Activated naive CD8-positive, alpha-beta T cell treated with anti-CD3 and anti-CD28 coated beads, Interleukin-2, amount 50 U/mL, for 24 hours (primary cell): ENCODE results near the gene SRPK2.
"Not testable (repeated sequence)": the region's sequence is repeated elsewhere in the genome, so short reads cannot be mapped to it uniquely, and the experiment has no call there.

ENCODE experiments used
- ATAC-seq: fragments of 150-1000 bp; cut with Tn5 transposase; one replicate; pipeline ENCODE4 v1.10.0; 2021
- DNase-seq: peaks from one replicate; pipeline ENCODE4 v3.0.0; 2021
- H3K27ac Mint-ChIP-seq: one replicate; pipeline ENCODE4 v1.8.0; 2021; ENCODE audit warnings: mild to moderate bottlenecking, mixed read lengths
- H3K27me3 Mint-ChIP-seq: one replicate; pipeline ENCODE4 v1.8.0; 2021; ENCODE audit warnings: mixed read lengths
- H3K36me3 Mint-ChIP-seq: one replicate; pipeline ENCODE4 v1.8.0; 2021; ENCODE audit warnings: low read depth, mixed read lengths
- H3K4me1 Mint-ChIP-seq: one replicate; pipeline ENCODE4 v1.8.0; 2021; ENCODE audit warnings: mixed read lengths
- H3K4me3 Mint-ChIP-seq: one replicate; pipeline ENCODE4 v1.8.0; 2021; ENCODE audit warnings: mild to moderate bottlenecking, moderate library complexity, mixed read lengths
- H3K9me3 Mint-ChIP-seq: one replicate; pipeline ENCODE4 v1.8.0; 2021; ENCODE audit warnings: mixed read lengths

SRPK2 gene

GRCh38 chr7:105257338-105257737 lies 131.4 kb downstream of the SRPK2 start:
- DNase-seq: no peak
- Mint-ChIP-seq H3K4me3 (no peak overlapping the region), H3K27ac (no peak overlapping the region), H3K4me1 (peaks cover 47% of the 10 kb centered on the region), H3K36me3 (peaks cover 20% of the 10 kb centered on the region), H3K27me3 (no peaks in the 10 kb centered on the region), H3K9me3 (peaks cover 6% of the 10 kb centered on the region)
- ATAC-seq: no peak

- H3K4me1 Mint-ChIP-seq: peaks cover 51% of the 10 kb centered on the region
- H3K27ac Mint-ChIP-seq: no peak overlapping the region
- H3K9me3 Mint-ChIP-seq: peaks cover 6% of the 10 kb centered on the region
- H3K27me3 Mint-ChIP-seq: no peaks in the 10 kb centered on the region
- ATAC-seq (no peak), DNase-seq (no peak)
- H3K4me3 Mint-ChIP-seq: no peak overlapping the region
- H3K36me3 Mint-ChIP-seq: peaks cover 20% of the 10 kb centered on the region
Observed at GRCh38 chr7:105256761-105257231, 131.9 kb downstream of the SRPK2 start.

- no peak for ATAC-seq
- H3K4me3 Mint-ChIP-seq: no peak overlapping the region
- no peaks in the 10 kb centered on the region for H3K36me3 Mint-ChIP-seq
- no peaks in the 10 kb centered on the region for H3K27me3 Mint-ChIP-seq
- H3K9me3 Mint-ChIP-seq: no peaks in the 10 kb centered on the region
- peaks cover 22% of the 10 kb centered on the region for H3K4me1 Mint-ChIP-seq
- no peak overlapping the region for H3K27ac Mint-ChIP-seq
- DNase-seq: no peak
Observed at GRCh38 chr7:105250706-105251105, 138.0 kb downstream of the SRPK2 start.

GRCh38 chr7:105250239-105250638 lies 138.5 kb downstream of the SRPK2 start:
- H3K4me3 Mint-ChIP-seq: no peak overlapping the region
- H3K27ac Mint-ChIP-seq: no peak overlapping the region
- DNase-seq (no peak), ATAC-seq (no peak)
- H3K27me3 Mint-ChIP-seq: no peaks in the 10 kb centered on the region
- no peaks in the 10 kb centered on the region for H3K9me3 Mint-ChIP-seq
- H3K36me3 Mint-ChIP-seq: no peaks in the 10 kb centered on the region
- peaks cover 20% of the 10 kb centered on the region for H3K4me1 Mint-ChIP-seq

- no peaks in the 10 kb centered on the region for H3K36me3 Mint-ChIP-seq
- H3K4me3 Mint-ChIP-seq: no peak overlapping the region
- DNase-seq (no peak), ATAC-seq (no peak)
- no peak overlapping the region for H3K27ac Mint-ChIP-seq
- peaks cover 20% of the 10 kb centered on the region for H3K4me1 Mint-ChIP-seq
- H3K9me3 Mint-ChIP-seq: no peaks in the 10 kb centered on the region
- no peaks in the 10 kb centered on the region for H3K27me3 Mint-ChIP-seq
Observed at GRCh38 chr7:105249216-105249615, 139.5 kb downstream of the SRPK2 start.

GRCh38 chr7:105246679-105247078 lies 142.0 kb downstream of the SRPK2 start:
- no peak for DNase-seq
- Mint-ChIP-seq H3K4me1 (peaks cover 6% of the 10 kb centered on the region), H3K27me3 (no peaks in the 10 kb centered on the region), H3K36me3 (no peaks in the 10 kb centered on the region), H3K4me3 (no peak overlapping the region), H3K27ac (no peak overlapping the region), H3K9me3 (no peaks in the 10 kb centered on the region)
- no peak for ATAC-seq

GRCh38 chr7:105246256-105246655 lies 142.5 kb downstream of the SRPK2 start:
- Mint-ChIP-seq H3K36me3 (no peaks in the 10 kb centered on the region), H3K9me3 (no peaks in the 10 kb centered on the region), H3K27me3 (no peaks in the 10 kb centered on the region), H3K4me1 (peaks cover 8% of the 10 kb centered on the region), H3K27ac (no peak overlapping the region), H3K4me3 (no peak overlapping the region)
- ATAC-seq: no peak
- no peak for DNase-seq

- Mint-ChIP-seq H3K27ac (no peak overlapping the region), H3K27me3 (no peaks in the 10 kb centered on the region), H3K36me3 (no peaks in the 10 kb centered on the region), H3K9me3 (no peaks in the 10 kb centered on the region), H3K4me3 (no peak overlapping the region), H3K4me1 (peaks cover 15% of the 10 kb centered on the region)
- ATAC-seq: no peak
- no peak for DNase-seq
Observed at GRCh38 chr7:105245398-105246114, 143.2 kb downstream of the SRPK2 start.

GRCh38 chr7:105244594-105244993 lies 144.1 kb downstream of the SRPK2 start:
- no peaks in the 10 kb centered on the region for H3K27me3 Mint-ChIP-seq
- no peak overlapping the region for H3K4me3 Mint-ChIP-seq
- no peak for ATAC-seq
- H3K36me3 Mint-ChIP-seq: no peaks in the 10 kb centered on the region
- DNase-seq: no peak
- H3K9me3 Mint-ChIP-seq: no peaks in the 10 kb centered on the region
- peaks cover 21% of the 10 kb centered on the region for H3K4me1 Mint-ChIP-seq
- no peak overlapping the region for H3K27ac Mint-ChIP-seq

- Mint-ChIP-seq H3K9me3 (no peaks in the 10 kb centered on the region), H3K4me1 (peaks cover 38% of the 10 kb centered on the region), H3K27ac (no peak overlapping the region), H3K36me3 (no peaks in the 10 kb centered on the region), H3K27me3 (no peaks in the 10 kb centered on the region), H3K4me3 (no peak overlapping the region)
- ATAC-seq (no peak), DNase-seq (no peak)
Observed at GRCh38 chr7:105241198-105241597, 147.5 kb downstream of the SRPK2 start.

GRCh38 chr7:105238198-105238765 lies 150.4 kb downstream of the SRPK2 start:
- Mint-ChIP-seq H3K4me3 (no peak overlapping the region), H3K27ac (no peak overlapping the region), H3K36me3 (no peaks in the 10 kb centered on the region), H3K4me1 (peaks cover 43% of the 10 kb centered on the region), H3K27me3 (no peaks in the 10 kb centered on the region), H3K9me3 (no peaks in the 10 kb centered on the region)
- ATAC-seq (no peak), DNase-seq (no peak)

- no peak for ATAC-seq
- Mint-ChIP-seq H3K4me1 (peaks cover 24% of the 10 kb centered on the region), H3K27me3 (no peaks in the 10 kb centered on the region), H3K27ac (no peak overlapping the region), H3K9me3 (no peaks in the 10 kb centered on the region), H3K36me3 (peaks cover 6% of the 10 kb centered on the region), H3K4me3 (no peak overlapping the region)
- DNase-seq: no peak
Observed at GRCh38 chr7:105234886-105235285, 153.8 kb downstream of the SRPK2 start.

GRCh38 chr7:105232829-105233291 lies 155.9 kb downstream of the SRPK2 start:
- not testable (repeated sequence) for DNase-seq

GRCh38 chr7:105230486-105230885 lies 158.2 kb downstream of the SRPK2 start:
- no peaks in the 10 kb centered on the region for H3K27me3 Mint-ChIP-seq
- H3K4me1 Mint-ChIP-seq: peaks cover 3% of the 10 kb centered on the region
- DNase-seq (no peak), ATAC-seq (no peak)
- H3K27ac Mint-ChIP-seq: no peak overlapping the region
- no peaks in the 10 kb centered on the region for H3K9me3 Mint-ChIP-seq
- peaks cover 17% of the 10 kb centered on the region for H3K36me3 Mint-ChIP-seq
- H3K4me3 Mint-ChIP-seq: no peak overlapping the region

More at GRCh38 chr7:105232829-105233291, 155.9 kb downstream of the SRPK2 start:
- H3K27me3 Mint-ChIP-seq, ATAC-seq, H3K27ac Mint-ChIP-seq, H3K9me3 Mint-ChIP-seq, H3K4me3 Mint-ChIP-seq: not testable (repeated sequence)
- Mint-ChIP-seq H3K4me1 (peaks cover 19% of the 10 kb centered on the region), H3K36me3 (peaks cover 10% of the 10 kb centered on the region)

GRCh38 chr7:105229641-105230040 lies 159.1 kb downstream of the SRPK2 start:
- Mint-ChIP-seq H3K4me1 (peaks cover 8% of the 10 kb centered on the region), H3K36me3 (peaks cover 17% of the 10 kb centered on the region), H3K27ac (no peak overlapping the region), H3K4me3 (no peak overlapping the region), H3K9me3 (no peaks in the 10 kb centered on the region), H3K27me3 (no peaks in the 10 kb centered on the region)
- DNase-seq: no peak
- no peak for ATAC-seq
